HEK293T (cell line): Measurements from ENCODE around the gene SLC66A1.

Source experiments
- CTCF ChIA-PET: fragments of 350-600 bp; formaldehyde crosslinking; extraction: SDS; loops from one replicate; lab custom pipeline; 2021; ENCODE audit warnings: antibody characterized with exemption, inconsistent platforms; lab: Yijun Ruan, JAX
- POLR2A ChIA-PET: fragments of 350-600 bp; formaldehyde crosslinking; extraction: SDS; loops from one replicate; lab custom pipeline; 2020; ENCODE audit warnings: antibody characterized with exemption, inconsistent platforms; lab: Yijun Ruan, JAX
- DNase-seq: peaks from one replicate; pipeline ENCODE4 v3.0.0; 2012; ENCODE audit warnings: mixed read lengths; ENCODE audit errors: extremely low spot score
- ARNT ChIP-seq: fragments of 450-650 bp; IDR thresholded peaks from 2 replicates; pipeline ENCODE4 v1.6.1; 2017; ENCODE audit warnings: mild to moderate bottlenecking
- BHLHE40 ChIP-seq: fragments of 450-650 bp; IDR thresholded peaks from 2 replicates; pipeline ENCODE4 v1.6.1; 2016; ENCODE audit warnings: mild to moderate bottlenecking, moderate library complexity, borderline replicate concordance
- CTBP1 ChIP-seq: fragments of 450-650 bp; IDR thresholded peaks from 2 replicates; pipeline ENCODE4 v1.6.1; 2016; ENCODE audit warnings: borderline replicate concordance
- ELF4 ChIP-seq: fragments of 450-650 bp; IDR thresholded peaks from 2 replicates; pipeline ENCODE4 v1.6.1; 2017; ENCODE audit warnings: antibody characterized with exemption
- FOXA1 ChIP-seq: fragments of 450-650 bp; IDR thresholded peaks from 2 replicates; pipeline ENCODE4 v1.6.1; 2016; ENCODE audit warnings: mild to moderate bottlenecking
- FOXK2 ChIP-seq: fragments of 450-650 bp; IDR thresholded peaks from 2 replicates; pipeline ENCODE4 v1.6.1; 2016; ENCODE audit warnings: mild to moderate bottlenecking
- FOXM1 ChIP-seq: fragments of 450-650 bp; IDR thresholded peaks from 2 replicates; pipeline ENCODE4 v1.6.1; 2017; ENCODE audit warnings: mild to moderate bottlenecking, borderline replicate concordance
- HDGF ChIP-seq: fragments of 450-650 bp; IDR thresholded peaks from 2 replicates; pipeline ENCODE4 v1.6.1; 2017; ENCODE audit warnings: antibody characterized with exemption, borderline replicate concordance
- L3MBTL2 ChIP-seq: fragments of 450-650 bp; conservative IDR thresholded peaks from 2 replicates; pipeline ENCODE4 v1.6.1; 2016; ENCODE audit warnings: mild to moderate bottlenecking
- LEF1 ChIP-seq: fragments of 450-650 bp; IDR thresholded peaks from 2 replicates; pipeline ENCODE4 v1.6.1; 2017; ENCODE audit warnings: mild to moderate bottlenecking, borderline replicate concordance
- NFRKB ChIP-seq: fragments of 450-650 bp; IDR thresholded peaks from 2 replicates; pipeline ENCODE4 v1.6.1; 2016; ENCODE audit warnings: mild to moderate bottlenecking, moderate library complexity
- PKNOX1 ChIP-seq: fragments of 450-650 bp; IDR thresholded peaks from 2 replicates; pipeline ENCODE4 v1.6.1; 2016
- SP1 ChIP-seq: fragments of 450-650 bp; IDR thresholded peaks from 2 replicates; pipeline ENCODE4 v1.6.1; 2017
- SUZ12 ChIP-seq: fragments of 450-650 bp; IDR thresholded peaks from 2 replicates; pipeline ENCODE4 v1.6.1; 2016; ENCODE audit warnings: mild to moderate bottlenecking
- TARDBP ChIP-seq: fragments of 450-650 bp; IDR thresholded peaks from 2 replicates; pipeline ENCODE4 v1.6.1; 2016
- ZNF384 ChIP-seq: fragments of 450-650 bp; IDR thresholded peaks from 2 replicates; pipeline ENCODE4 v1.6.1; 2016

SLC66A1 gene

GRCh38 chr1:19366599-19367536 is 54.7 kb downstream of the SLC66A1 start:
- CTCF ChIA-PET, result interaction anchor here (1.0 to 1.2 kb wide), 2 partner anchors 11 to 285 kb away, joined by 3 to 4 read pairs; no protein-coding TSS in a partner anchor
- POLR2A ChIA-PET, result no interaction called here
- TF ChIP-seq PKNOX1, result no peak
- TF ChIP-seq ELF4, result no peak
- TF ChIP-seq TARDBP, result no peak
- no peak for TF ChIP-seq ARNT
- TF ChIP-seq L3MBTL2, result no peak
- no peak for TF ChIP-seq LEF1
- no peak for TF ChIP-seq HDGF
- no peak for TF ChIP-seq FOXK2
- no peak for TF ChIP-seq BHLHE40
- no peak for TF ChIP-seq SUZ12
- TF ChIP-seq ZNF384, result no peak
- TF ChIP-seq NFRKB, result no peak
- TF ChIP-seq CTBP1, result no peak
- TF ChIP-seq FOXM1, result no peak
- no peak for TF ChIP-seq FOXA1
- no peak for DNase-seq

DNA sequence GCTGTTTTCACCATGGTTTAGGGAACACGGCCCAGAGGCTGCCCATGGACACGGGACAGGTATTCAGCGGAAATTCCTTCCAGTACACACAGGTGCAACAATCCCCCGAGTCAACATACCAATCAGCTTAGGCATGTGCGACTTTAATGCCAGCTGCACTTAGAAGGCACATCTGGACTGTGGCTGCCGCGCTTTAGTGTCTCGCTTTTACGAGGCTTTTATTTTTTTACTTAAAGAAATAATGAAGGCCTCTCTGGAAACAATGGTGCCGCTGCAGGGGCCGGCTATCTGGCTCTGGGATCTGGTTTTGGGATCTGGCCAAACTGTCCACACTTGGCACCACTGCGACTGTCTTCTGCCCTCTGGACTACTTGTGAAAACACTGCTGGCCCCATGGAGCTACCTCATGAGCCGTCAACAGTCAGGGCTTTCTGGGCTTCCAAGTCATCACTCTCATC is 55.5 kb downstream of the SLC66A1 start:
- CTCF ChIA-PET, result interaction anchor here (1.0 to 1.2 kb wide), 2 partner anchors 10 to 284 kb away, joined by 3 to 4 read pairs; no protein-coding TSS in a partner anchor
- TF ChIP-seq BHLHE40, result no peak
- no peak for TF ChIP-seq PKNOX1
- TF ChIP-seq FOXK2, result no peak
- TF ChIP-seq L3MBTL2, result no peak
- no peak for TF ChIP-seq HDGF
- POLR2A ChIA-PET, result no interaction called here
- DNase-seq, result no peak

- POLR2A ChIA-PET, result no interaction called here
- CTCF ChIA-PET, result interaction anchor here (1.2 kb wide), 1 partner anchor 9 kb away, joined by 4 read pairs; no protein-coding TSS in a partner anchor
- TF ChIP-seq ARNT (no peak), HDGF (no peak), SUZ12 (no peak), ZNF384 (no peak), FOXK2 (no peak), SP1 (no peak), BHLHE40 (no peak), TARDBP (no peak), LEF1 (no peak), FOXA1 (no peak), L3MBTL2 (no peak), CTBP1 (no peak), FOXM1 (no peak), ELF4 (no peak), PKNOX1 (no peak), NFRKB (no peak)
- no peak for DNase-seq
Measured at GRCh38 chr1:19368050-19368449, 55.9 kb downstream of the SLC66A1 start.

GRCh38 chr1:19368964-19369363 is 56.8 kb downstream of the SLC66A1 start:
- POLR2A ChIA-PET, result no interaction called here
- no peak for TF ChIP-seq FOXA1
- TF ChIP-seq TARDBP, result no peak
- TF ChIP-seq ZNF384, result no peak
- TF ChIP-seq BHLHE40, result no peak
- no peak for TF ChIP-seq SUZ12
- no peak for TF ChIP-seq LEF1
- no peak for TF ChIP-seq NFRKB
- no peak for TF ChIP-seq SP1
- TF ChIP-seq ELF4, result no peak
- no peak for TF ChIP-seq CTBP1
- CTCF ChIA-PET, result no interaction called here

GRCh38 chr1:19369396-19370090 is 57.4 kb downstream of the SLC66A1 start:
- ChIA-PET CTCF (no interaction called here), POLR2A (no interaction called here)
- DNase-seq, result no peak
- TF ChIP-seq FOXK2 (no peak), BHLHE40 (no peak), TARDBP (no peak), FOXA1 (no peak), CTBP1 (no peak), ELF4 (no peak), HDGF (no peak), PKNOX1 (no peak), FOXM1 (no peak), SP1 (no peak), SUZ12 (no peak), ZNF384 (no peak), LEF1 (no peak), ARNT (no peak), NFRKB (no peak), L3MBTL2 (no peak)

More at GRCh38 chr1:19368964-19369363, 56.8 kb downstream of the SLC66A1 start:
- DNase-seq, result no peak
